Activated CD4-positive, alpha-beta T cell treated with anti-CD3 and anti-CD28 coated beads for 48 hours (primary cell): ENCODE results near the gene PTGES3L.
"Not testable (repeated sequence)": the region's sequence is repeated elsewhere in the genome, so short reads cannot be mapped to it uniquely, and the experiment has no call there.

Source experiments
- DNase-seq: peaks from one replicate; pipeline ENCODE4 v3.0.0-alpha.2; 2020

Gene PTGES3L

DNA sequence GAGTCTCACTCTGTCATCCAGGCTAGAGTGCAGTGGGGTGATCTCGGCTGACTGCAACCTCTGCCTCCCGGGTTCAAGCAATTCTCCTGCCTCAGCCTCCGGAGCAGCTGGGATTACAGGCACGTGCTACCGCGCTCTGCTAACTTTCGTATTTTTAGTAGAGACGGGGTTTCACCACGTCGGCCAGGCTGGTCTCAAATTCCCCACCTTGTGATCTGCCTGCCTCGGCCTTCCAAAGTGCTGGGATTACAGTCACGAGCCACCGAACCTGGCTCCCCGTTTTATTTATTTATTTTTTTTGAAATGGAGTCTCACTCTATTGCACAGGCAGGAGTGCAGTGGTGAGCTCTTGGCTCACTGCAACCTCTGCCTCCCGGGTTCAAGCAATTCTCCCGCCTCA lies 4.2 kb downstream of the PTGES3L start:
- not testable (repeated sequence) for DNase-seq

GRCh38 chr17:42975265-42975664 lies 4.6 kb downstream of the PTGES3L start:
- no peak for DNase-seq

DNA sequence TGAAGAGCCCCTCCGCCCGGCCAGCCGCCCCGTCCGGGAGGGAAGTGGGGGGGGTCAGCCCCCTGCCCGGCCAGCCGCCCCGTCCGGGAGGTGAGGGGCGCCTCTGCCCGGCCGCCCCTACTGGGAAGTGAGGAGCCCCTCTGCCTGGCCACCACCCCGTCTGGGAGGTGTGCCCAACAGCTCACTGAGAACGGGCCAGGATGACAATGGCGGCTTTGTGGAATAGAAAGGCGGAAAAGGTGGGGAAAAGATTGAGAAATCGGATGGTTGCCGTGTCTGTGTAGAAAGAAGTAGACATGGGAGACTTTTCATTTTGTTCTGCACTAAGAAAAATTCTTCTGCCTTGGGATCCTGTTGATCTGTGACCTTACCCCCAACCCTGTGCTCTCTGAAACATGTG lies 6.6 kb downstream of the PTGES3L start:
- not testable (repeated sequence) for DNase-seq

GRCh38 chr17:42971589-42971988 lies 8.3 kb downstream of the PTGES3L start:
- no peak for DNase-seq

DNA sequence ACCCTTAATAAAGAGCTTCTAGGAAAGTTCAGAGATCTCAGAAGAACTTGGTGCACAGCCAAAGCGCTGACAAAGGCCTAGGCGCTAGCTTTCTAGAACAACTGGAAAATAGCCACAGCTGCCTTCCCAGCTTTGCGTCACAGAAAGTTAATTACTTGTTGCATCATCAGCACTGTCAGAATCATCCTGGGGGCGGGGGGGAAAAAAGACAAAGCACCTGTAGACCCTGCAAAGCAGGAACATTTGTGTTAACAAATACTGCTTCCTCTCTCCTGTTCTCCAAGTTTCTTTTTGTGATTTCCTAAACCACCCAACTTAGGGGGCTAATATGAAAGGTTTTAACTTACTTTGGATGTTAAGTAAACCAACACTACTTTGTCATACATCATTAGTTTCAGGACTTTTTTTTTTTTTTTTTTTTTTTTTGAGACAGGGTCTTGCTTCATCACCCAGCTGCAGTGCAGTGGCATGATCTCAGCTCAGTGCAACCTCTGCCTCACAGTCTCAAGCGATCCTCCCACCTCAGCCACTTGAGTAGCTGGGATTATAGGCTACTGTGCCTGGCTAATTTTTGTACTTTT lies 10.8 kb downstream of the PTGES3L start:
- DNase-seq, result no peak

GRCh38 chr17:42967925-42968324 lies 12.0 kb downstream of the PTGES3L start:
- DNase-seq, result no peak

DNA sequence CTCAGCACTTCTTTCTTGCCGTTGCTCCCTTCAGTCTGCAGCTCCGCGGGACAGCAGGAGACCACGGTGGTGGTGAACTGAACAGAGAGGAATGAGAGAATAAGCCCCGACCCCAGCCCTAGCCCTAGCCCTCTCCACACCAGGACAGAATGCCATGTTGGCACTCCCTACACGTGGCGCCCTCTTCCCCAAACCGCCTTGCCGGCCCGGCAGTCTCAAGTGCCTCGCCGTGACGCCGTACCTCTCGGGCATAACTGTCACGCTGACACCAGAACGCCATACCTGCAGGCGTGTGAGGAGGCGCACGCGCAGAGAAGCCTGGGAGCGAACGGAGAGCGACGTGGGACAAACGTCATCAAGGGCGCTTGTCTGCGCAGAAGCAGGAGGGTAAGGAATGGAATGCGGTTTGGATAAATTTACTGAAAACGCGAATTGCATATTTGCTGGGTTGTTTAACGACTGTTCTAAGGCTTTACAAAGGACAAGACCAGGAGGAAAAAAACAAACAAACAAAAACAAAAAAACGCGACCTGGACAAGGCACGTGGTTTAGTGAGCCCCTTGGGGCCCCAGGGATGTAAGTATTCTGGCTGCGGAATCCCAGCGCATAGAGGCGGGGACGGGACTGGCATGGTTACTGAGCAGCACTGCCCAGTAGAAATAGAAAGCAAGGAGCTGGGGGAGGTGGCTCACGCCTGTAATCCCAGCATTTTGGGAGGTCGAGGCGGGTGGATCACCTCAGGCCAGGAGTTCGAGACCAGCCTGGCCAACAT lies 15.5 kb downstream of the PTGES3L start, which contains the start of gene AARSD1:
Gene AARSD1, minus strand, starts transcription at position 294 of the 772 bp plus-strand sequence. Its CDS starts 14 bp downstream, at position 280.
- DNase-seq, result peak; percentile 94

GRCh38 chr17:42953669-42954068 lies 26.2 kb downstream of the PTGES3L start:
- DNase-seq, result no peak

DNA sequence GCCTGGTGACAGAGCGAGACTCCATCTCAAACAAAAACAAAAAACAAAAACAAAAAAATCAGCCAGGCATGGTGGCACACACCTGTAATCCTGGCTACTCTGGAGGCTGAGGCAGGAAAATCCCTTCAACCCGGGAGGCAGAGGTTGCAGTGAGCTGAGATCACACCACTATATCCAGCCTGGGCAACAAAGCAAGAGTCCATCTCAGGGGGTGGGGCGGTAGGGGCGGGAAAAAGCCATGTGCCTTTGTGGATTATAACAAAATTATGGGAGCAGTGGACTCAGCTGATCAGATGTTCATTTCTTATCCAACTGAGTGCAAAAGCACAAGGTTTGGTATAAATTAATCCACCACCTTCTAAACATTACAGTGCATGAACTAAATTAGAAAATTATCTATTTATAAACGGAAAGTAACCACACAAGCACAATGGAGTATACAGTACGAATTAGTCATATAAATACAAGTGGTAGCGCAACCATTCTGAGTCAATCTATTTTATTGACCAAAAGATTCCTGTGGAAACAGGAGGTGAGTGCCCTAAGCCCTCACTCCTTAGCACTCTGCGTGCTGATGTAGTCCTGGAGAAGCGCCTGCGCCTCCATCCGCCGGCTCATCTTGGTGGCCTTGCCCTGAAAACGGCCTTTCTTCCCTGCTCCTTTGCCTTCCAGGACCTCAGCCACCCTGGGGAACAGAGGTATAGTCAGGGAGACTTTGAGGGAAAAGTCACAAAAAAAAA lies 29.7 kb downstream of the PTGES3L start:
- DNase-seq, result no peak

- DNase-seq, result no peak
These were observed 33.1 kb downstream of the PTGES3L start for GRCh38 chr17:42946812-42947211.

DNA sequence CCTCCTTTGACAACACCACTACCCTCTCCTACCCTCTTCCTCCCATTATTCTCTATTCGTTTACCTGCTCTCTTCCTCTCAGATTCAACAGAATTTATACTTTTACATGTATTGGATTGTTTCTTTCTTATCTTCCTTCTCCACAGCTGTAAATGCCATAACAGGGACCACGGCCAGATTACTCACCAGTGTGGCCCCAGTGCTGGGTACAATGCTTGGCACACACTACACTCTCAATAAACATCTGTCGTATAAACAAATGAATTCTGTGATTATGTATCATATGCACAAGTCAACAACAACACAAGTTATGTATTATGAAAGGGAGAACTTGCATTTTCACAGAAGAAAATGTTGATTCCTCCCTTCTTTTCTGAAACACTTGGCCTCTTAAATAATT lies 35.7 kb downstream of the PTGES3L start:
- DNase-seq, result no peak

DNA sequence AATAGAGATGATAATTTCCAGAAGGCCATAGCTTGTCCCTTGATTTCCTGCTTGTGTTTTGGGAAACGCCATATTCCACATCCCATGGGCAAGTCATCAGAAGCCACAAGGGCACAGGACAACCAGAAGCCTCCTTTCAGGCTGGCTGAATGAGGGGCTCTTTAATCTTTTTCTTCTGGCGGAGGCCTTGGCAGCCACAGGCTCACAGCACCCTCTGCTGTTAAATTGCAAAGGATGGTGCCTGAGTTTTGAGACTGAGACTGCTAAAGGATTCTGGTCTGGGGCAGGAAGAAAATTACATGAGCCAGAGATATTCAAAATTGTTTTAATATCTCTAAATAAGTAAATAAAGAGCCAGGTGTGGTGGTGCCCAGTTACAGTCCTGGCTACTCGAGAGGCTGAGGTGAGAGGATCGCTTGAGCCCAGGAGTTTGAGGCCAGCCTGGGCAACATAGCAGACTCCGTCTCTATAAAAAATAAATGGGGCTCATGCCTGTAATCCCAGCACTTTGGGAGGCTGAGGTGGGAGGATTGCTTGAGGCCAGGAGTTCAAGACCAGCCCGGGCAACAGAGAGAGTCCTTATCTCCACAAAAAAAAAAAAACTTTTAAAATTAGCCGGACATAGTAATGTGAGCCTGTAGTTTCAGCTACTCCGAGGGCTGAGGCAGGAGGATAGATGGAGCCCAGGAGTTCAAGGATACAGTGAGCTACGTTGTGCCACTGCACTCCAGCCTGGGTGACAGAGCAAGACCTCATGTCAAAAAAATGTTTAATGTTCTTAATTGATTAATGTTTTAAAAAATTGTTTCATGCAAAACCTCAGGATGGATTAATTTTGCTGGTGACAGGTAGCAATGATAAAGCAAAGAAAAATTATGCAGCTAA lies 41.9 kb downstream of the PTGES3L start:
- DNase-seq, result peak; percentile 40

DNA sequence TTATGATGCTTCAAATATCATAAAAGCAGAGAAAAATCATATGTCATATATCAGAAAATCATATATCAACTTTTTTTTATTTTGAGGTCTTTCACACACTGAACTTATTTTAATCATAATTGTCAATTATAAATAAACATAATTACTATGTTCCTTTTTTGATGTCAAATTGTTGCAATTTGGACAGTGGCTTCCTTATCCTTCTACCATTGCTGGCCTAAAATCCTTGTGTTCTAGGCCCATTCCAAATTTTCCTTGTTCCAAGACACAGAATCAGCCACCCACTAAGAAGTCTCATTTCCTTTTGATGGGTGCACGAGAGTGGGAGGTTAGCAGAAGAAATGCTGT lies 50.4 kb downstream of the PTGES3L start:
- DNase-seq, result no peak

DNA sequence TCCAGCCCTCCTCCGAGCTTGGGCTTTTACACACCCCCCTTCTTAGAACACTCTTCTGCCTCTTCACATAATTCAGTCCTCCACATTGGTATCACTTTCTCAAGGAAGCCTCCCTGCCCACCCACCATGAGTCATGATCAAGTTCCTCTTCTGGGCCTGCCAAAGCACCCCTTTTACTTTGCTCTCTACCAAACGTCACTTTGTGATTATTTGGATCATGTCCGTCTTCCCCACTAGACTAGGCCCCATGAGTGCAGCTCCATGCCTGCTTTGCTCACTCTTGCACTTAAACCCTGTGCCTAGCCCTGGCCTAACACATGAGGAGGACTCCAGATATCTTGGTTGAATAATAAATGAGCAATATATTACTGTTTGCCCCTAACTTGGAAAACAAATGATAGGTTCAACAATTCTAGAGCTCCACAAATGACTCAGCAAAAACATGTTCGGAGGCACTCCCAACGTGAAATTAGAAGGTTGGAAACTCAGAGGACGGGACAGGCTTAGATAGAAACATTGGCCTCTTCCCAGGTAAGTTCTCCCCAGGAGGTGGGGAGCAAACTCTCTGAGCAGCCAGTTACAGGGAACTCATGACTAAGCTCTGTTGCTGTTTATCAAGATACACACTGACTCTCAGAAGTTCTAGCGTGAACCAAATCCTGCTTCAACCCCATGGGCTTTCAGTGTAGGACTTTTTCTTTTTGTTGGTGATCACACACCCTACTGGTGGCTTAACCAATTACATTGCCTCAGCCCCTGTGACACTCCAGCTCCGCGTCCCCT lies 51.0 kb downstream of the PTGES3L start:
- peak; percentile 62 for DNase-seq

- DNase-seq, result no peak
These were observed 55.0 kb downstream of the PTGES3L start for GRCh38 chr17:42924891-42925290.

- DNase-seq, result not testable (repeated sequence)
These were observed 56.4 kb downstream of the PTGES3L start for GRCh38 chr17:42923472-42923871.

DNA sequence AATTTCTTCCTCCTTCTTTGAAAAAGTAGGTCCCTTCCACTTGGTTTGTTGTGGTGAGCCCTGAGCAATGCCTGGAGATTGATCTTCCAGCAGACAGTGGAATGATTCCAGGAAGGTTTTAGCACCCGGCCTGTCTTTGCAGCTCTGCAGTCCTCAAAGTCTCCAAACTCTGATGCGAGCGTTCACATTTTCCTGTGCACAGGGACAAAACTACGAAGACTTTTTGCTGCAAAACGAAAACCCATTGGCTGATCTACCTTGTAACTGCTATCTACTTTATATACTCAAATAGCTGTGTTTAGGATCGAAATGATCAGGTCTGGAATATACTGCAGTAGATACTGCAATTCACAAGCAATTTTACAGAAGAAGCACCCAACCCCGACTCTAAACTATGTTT lies 57.6 kb downstream of the PTGES3L start:
- no peak for DNase-seq

DNA sequence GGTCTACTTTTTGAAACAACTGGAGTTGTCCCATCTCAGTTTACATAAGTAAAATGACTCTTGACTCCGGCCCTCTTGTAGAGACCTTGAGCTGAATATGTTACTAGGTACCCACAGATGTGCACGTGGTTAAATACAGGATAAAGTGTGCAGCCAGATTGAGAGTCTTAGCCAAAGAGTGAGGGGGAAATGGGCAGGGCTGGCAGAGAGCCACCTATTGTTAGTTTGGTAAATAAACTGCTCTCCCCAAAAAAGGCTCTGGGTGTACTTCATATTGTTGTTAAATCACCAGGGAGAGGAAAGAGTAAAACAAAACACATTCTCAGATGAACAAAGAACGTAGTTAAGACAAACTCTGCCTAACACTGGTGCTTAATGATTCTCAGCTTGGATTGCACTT lies 59.0 kb downstream of the PTGES3L start:
- DNase-seq, result no peak

DNA sequence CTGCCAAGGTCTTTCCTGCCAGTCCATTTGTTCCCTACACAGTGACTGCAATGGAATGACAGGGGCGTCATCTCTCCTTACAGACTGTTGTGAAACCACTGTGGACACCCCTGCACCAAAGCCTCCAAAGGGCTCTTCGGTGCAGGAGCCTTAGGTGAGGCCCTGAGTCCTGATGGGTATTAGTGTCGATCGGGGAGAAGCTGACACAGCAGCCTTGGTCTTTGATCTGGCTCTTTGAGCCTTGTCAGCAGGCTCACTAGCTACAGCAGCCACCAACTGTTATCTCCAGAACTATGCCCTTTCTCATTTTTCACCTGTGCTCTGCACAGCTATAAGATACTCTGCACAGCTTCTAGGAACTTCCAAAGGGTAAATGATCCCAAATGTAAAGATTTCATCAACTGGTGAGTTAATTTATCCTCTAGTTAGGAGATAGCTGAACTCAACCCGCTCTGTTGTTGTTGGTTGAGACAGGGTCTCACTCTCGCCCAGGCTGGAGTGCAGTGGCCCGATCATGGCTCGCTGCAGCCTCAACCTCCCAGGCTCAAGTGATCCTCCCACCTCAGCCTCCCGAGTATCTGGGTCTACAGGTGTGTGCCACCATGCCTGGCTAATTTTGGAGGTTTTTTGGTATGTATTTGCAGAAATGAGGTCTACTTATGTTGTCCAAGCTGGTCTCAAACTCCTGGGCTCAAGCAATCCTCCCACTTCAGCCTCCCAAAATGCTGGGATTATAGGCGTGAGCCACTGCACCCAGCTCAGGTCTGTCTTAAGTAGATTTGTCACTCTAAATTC lies 59.6 kb downstream of the PTGES3L start:
- no peak for DNase-seq

- DNase-seq, result not testable (repeated sequence)
These were observed 60.3 kb downstream of the PTGES3L start for GRCh38 chr17:42919522-42920077.
